ENCODE data around the gene SORCS1.

The SORCS1 gene

GRCh38 chr10:106615081-106615480 is 549.4 kb downstream of the SORCS1 start:
- H3K4me3 ChIP-seq (ENCODE audit: low read length), result no peak overlapping the region
- no peak for TF ChIP-seq ZNF274 (IDR thresholded peaks at IDR 0.05; ENCODE audit: low read depth, low read length)

- no peak overlapping the region for H3K4me3 ChIP-seq (ENCODE audit: low read length)
- no peak for TF ChIP-seq ZNF274 (IDR thresholded peaks at IDR 0.05; ENCODE audit: low read depth, low read length)
Measured at GRCh38 chr10:106614293-106614692, 550.2 kb downstream of the SORCS1 start.

DNA sequence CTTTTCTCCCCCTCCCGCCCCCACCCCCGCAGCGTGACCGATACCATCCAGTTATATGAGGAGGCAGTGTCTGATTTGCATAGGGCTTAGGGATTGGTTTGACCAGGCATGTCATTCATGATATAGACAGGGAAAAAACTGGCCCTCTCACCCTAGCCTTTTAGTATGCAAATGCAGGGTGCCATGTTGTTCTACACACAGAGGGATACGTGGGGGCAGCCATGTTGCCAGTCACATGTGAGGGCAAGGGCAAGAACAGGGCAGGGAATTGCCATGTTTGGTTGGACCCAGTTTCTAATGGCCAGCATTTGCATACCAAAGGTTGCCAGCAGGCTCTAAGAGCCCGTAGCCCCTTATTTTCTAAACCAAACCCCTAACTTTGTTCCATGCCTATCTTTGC is 552.1 kb downstream of the SORCS1 start:
- TF ChIP-seq ZNF274 (IDR thresholded peaks at IDR 0.05; ENCODE audit: low read depth, low read length), result no peak

DNA sequence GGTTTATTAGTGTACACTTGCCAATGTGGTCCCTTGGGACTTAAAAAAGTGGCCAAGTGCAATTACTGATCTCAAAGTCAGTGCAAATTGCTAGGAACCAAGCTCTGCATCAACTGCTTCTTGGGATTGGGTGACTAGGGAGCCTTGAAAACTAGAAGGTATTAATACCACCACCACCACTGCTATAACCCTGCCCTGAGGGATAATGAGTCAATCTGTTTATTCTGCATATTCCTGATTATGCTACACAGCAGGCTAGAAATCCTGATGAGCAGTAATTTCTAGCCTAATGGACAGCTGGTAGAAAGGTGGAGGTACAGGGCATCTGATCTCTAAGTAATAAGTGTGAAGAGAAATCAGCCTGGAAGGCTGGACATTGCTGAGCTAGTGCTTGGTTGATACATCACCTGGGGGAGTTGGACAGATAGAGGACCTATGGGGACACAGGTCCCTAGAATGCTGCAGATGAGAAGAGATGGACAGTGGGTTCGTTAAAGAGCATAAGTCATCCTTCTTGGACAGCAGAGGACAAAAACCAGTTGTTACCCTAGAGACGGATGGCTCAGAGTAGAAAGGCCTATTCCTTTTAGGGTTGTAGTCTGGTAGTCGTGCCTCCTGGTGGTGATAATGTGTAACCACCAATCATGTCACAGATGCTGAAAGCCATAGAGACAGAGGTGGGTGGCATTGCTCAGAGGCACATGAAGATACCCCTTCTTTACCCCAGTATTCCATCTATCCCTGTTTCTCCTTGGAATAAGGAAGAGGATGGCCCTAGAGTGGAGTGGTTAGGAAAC is 554.8 kb downstream of the SORCS1 start:
- H3K4me3 ChIP-seq (ENCODE audit: low read length), result no peak overlapping the region
- no peak for TF ChIP-seq ZNF274 (IDR thresholded peaks at IDR 0.05; ENCODE audit: low read depth, low read length)

More for the DNA sequence above, 552.1 kb downstream of the SORCS1 start:
- no peak overlapping the region for H3K4me3 ChIP-seq (ENCODE audit: low read length)

DNA sequence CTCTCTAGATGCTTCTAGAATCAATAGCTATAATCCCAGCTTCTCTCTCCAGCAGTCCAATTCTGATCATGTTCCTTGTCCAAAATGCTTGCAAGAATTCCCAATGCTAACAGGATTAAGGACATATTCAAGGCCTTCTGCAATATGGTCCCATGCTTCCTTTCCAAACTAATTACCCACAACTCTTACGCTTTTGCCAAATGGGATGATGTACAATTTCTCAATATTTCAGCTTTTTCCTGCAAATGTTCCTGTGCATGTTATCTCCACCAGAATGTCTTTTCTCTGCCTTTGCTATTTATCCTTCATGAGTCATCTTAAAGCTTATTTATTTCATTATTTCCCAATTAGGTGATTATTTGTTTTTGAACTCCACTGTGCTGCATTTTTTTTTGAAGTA is 556.4 kb downstream of the SORCS1 start:
- no peak overlapping the region for H3K4me3 ChIP-seq (ENCODE audit: low read length)
- TF ChIP-seq ZNF274 (IDR thresholded peaks at IDR 0.05; ENCODE audit: low read depth, low read length), result no peak

GRCh38 chr10:106595281-106595680 is 569.2 kb downstream of the SORCS1 start:
- no peak overlapping the region for H3K4me3 ChIP-seq (ENCODE audit: low read length)
- TF ChIP-seq ZNF274 (IDR thresholded peaks at IDR 0.05; ENCODE audit: low read depth, low read length), result no peak

GRCh38 chr10:106593876-106594275 is 570.6 kb downstream of the SORCS1 start:
- TF ChIP-seq ZNF274 (IDR thresholded peaks at IDR 0.05; ENCODE audit: low read depth, low read length), result no peak
- H3K4me3 ChIP-seq (ENCODE audit: low read length), result no peak overlapping the region

- H3K4me3 ChIP-seq (ENCODE audit: low read length), result no peak overlapping the region
- no peak for TF ChIP-seq ZNF274 (IDR thresholded peaks at IDR 0.05; ENCODE audit: low read depth, low read length)
Measured at GRCh38 chr10:106592396-106592795, 572.1 kb downstream of the SORCS1 start.

GRCh38 chr10:106582291-106582690 is 582.2 kb downstream of the SORCS1 start:
- H3K4me3 ChIP-seq (ENCODE audit: low read length), result no peak overlapping the region
- TF ChIP-seq ZNF274 (IDR thresholded peaks at IDR 0.05; ENCODE audit: low read depth, low read length), result no peak

DNA sequence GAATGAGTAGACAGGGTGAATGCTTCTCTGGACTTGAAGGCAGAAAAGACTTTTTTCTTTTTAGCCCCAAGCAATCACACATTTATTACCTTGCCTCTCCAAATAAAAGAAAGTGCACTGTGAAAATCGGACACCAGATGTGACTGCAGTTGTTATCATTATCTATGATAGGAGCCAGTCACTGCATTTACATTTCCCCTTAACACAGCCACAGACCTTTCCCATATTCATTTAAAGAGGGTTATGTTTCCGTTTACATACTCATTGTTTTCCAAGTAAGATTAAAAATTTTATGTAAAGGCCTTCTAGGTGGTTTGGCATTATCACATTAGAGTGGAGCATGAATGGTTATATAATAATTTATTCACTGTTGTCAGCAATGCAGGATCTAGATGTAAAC is 586.8 kb downstream of the SORCS1 start:
- no peak overlapping the region for H3K4me3 ChIP-seq (ENCODE audit: low read length)
- no peak for TF ChIP-seq ZNF274 (IDR thresholded peaks at IDR 0.05; ENCODE audit: low read depth, low read length)

DNA sequence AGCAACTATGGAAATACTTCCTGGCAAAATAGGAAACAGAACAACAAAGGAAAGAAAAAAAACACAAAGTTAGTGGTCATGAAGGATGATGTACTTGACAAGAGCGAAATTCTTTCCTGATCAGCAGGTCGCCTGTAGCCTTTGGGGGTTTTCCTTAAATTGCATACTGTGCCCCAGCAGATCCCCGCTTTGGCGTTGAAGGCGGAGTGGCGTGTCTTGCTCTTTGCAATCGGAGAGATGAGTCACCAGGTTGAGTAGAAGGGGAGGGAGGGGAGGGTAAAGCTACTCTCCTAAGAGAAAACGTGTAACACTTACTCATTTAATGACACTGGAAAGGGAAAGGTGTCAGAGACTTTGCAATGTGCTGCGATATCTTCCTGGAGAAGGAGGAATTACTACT is 587.2 kb downstream of the SORCS1 start:
- no peak for TF ChIP-seq ZNF274 (IDR thresholded peaks at IDR 0.05; ENCODE audit: low read depth, low read length)
- H3K4me3 ChIP-seq (ENCODE audit: low read length), result no peak overlapping the region

- TF ChIP-seq ZNF274 (IDR thresholded peaks at IDR 0.05; ENCODE audit: low read depth, low read length), result no peak
- H3K4me3 ChIP-seq (ENCODE audit: low read length), result no peak overlapping the region
Measured at GRCh38 chr10:106576534-106576933, 588.0 kb downstream of the SORCS1 start.

DNA sequence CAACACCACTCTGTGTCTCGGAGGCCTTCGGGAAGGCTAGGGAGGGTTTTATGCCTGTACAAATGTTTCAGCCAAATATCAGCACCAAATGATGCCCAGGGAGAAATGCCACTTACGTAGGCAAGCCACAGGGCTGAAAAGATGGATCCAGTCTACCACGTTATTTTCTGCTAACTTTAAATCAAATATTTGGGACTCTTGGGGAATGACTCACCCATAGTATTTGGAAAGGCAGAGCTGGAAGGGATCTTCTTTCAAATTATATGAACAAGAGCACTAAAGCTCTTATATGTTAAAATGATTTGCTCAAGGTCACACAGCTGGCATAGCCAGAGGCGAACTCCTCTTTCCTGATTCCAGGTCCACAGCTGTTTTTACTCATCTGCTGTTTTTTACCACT is 591.4 kb downstream of the SORCS1 start:
- H3K4me3 ChIP-seq (ENCODE audit: low read length), result no peak overlapping the region
- no peak for TF ChIP-seq ZNF274 (IDR thresholded peaks at IDR 0.05; ENCODE audit: low read depth, low read length)

- no peak for TF ChIP-seq ZNF274 (IDR thresholded peaks at IDR 0.05; ENCODE audit: low read depth, low read length)
Measured at GRCh38 chr10:106571192-106571946, 593.1 kb downstream of the SORCS1 start.

GRCh38 chr10:106570268-106570667 is 594.2 kb downstream of the SORCS1 start:
- TF ChIP-seq ZNF274 (IDR thresholded peaks at IDR 0.05; ENCODE audit: low read depth, low read length), result no peak
- no peak overlapping the region for H3K4me3 ChIP-seq (ENCODE audit: low read length)

More at GRCh38 chr10:106571192-106571946, 593.1 kb downstream of the SORCS1 start:
- no peak overlapping the region for H3K4me3 ChIP-seq (ENCODE audit: low read length)
